NCI-H187 (cell line): ENCODE measurements around the gene FOXL1.

Experiments
- DNase-seq, 2 experiments: peaks; one replicate each; lab custom pipeline; 2025; lab: John Stamatoyannopoulos, UW

Gene FOXL1

GRCh38 chr16:86549076-86549892, 29.1 kb upstream of the FOXL1 start:
- DNase-seq: no peak

- no peak for DNase-seq
Observed at GRCh38 chr16:86549893-86550190, 28.5 kb upstream of the FOXL1 start.

- DNase-seq: no peak
Observed at GRCh38 chr16:86550281-86550680, 28.1 kb upstream of the FOXL1 start.

GRCh38 chr16:86553356-86553755, 25.0 kb upstream of the FOXL1 start:
- DNase-seq: no peak

- DNase-seq: no peak
Observed at GRCh38 chr16:86554599-86554916, 23.8 kb upstream of the FOXL1 start.

- DNase-seq: peak; percentile 51 to 62
Observed at GRCh38 chr16:86554917-86555703, 23.2 kb upstream of the FOXL1 start, which contains the start of gene MTHFSD. Gene MTHFSD, minus strand, starts transcription at chr16:86555235. Its CDS starts 51 bp downstream, at chr16:86555184.

- no peak for DNase-seq
Observed at GRCh38 chr16:86555704-86556075, 22.7 kb upstream of the FOXL1 start.

- no peak for DNase-seq
Observed at GRCh38 chr16:86556576-86556975, 21.8 kb upstream of the FOXL1 start.

GRCh38 chr16:86557587-86557986, 20.8 kb upstream of the FOXL1 start:
- no peak for DNase-seq

GRCh38 chr16:86558355-86559193, 19.8 kb upstream of the FOXL1 start:
- no peak for DNase-seq

- no peak for DNase-seq
Observed at GRCh38 chr16:86559802-86560305, 18.5 kb upstream of the FOXL1 start.

GRCh38 chr16:86562356-86562755, 16.0 kb upstream of the FOXL1 start:
- DNase-seq: no peak

- DNase-seq: peak; percentile 6 to 16
Observed at GRCh38 chr16:86563469-86564345, 14.6 kb upstream of the FOXL1 start.

- DNase-seq: no peak
Observed at GRCh38 chr16:86565181-86565631, 13.1 kb upstream of the FOXL1 start.

- DNase-seq: no peak
Observed at GRCh38 chr16:86565644-86566511, 12.5 kb upstream of the FOXL1 start.

- no peak for DNase-seq
Observed at GRCh38 chr16:86566601-86566965, 11.8 kb upstream of the FOXL1 start, which contains the start of gene FOXC2. Gene FOXC2, plus strand, starts transcription at chr16:86566829. Its CDS starts 507 bp downstream, at chr16:86567336.

- no peak for DNase-seq
Observed at GRCh38 chr16:86566966-86567700, 11.2 kb upstream of the FOXL1 start.

- DNase-seq: no peak
Observed at GRCh38 chr16:86567701-86568581, 10.4 kb upstream of the FOXL1 start.
